ENCODE results near the gene CYP4F8. TPM values are rescaled to one million over a fixed set of nuclear protein-coding genes. Genes with fewer than 3 reads are reported as not detected.

Gene CYP4F8
- total and polyA plus RNA-seq, 10 donors = not detected

DNA sequence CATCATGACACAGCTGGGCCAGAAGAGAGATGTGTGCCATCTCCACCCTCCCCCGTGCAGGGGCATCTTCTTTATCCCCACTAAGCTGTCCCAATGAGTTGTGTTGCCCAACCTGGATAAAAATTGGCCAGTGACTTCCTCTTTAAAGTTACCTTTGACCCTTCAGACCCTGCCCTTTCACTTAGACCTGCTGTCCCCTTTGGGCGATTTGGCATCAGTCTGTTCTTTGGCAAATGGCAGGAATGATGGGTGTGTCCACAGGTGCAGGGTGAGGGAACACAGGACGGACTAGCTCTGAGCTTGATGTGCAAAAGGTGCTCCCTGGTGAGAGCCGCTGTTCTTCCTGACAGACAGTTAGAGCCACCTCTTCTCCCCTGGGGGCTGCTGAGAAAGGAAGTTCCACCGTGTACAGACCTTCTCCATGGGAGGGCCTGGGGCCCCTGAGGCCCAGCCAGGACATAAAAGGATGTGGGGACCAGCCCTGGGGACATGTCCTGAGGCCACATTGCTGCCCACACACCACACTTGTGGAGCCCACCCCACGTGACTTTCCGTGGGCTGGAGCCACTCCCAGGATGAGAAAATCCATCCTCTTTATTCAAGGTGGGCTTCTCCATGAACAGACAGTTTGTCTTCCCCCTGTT lies 1.7 kb downstream of the CYP4F8 start:
- TF ChIP-seq, protein P1, sequence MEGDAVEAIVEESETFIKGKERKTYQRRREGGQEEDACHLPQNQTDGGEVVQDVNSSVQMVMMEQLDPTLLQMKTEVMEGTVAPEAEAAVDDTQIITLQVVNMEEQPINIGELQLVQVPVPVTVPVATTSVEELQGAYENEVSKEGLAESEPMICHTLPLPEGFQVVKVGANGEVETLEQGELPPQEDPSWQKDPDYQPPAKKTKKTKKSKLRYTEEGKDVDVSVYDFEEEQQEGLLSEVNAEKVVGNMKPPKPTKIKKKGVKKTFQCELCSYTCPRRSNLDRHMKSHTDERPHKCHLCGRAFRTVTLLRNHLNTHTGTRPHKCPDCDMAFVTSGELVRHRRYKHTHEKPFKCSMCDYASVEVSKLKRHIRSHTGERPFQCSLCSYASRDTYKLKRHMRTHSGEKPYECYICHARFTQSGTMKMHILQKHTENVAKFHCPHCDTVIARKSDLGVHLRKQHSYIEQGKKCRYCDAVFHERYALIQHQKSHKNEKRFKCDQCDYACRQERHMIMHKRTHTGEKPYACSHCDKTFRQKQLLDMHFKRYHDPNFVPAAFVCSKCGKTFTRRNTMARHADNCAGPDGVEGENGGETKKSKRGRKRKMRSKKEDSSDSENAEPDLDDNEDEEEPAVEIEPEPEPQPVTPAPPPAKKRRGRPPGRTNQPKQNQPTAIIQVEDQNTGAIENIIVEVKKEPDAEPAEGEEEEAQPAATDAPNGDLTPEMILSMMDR (IDR thresholded peaks at IDR 0.05 in 8 of 11, conservative IDR thresholded peaks at IDR 0.05 in 3 of 11) = no peak
- TF ChIP-seq POLR2A (IDR thresholded peaks at IDR 0.05) = no peak
- TF ChIP-seq POLR2AphosphoS5 (IDR thresholded peaks at IDR 0.05) = no peak
- 37 to 61% (median 46%) methylated on average over 6 to 7 of the region's 7 CpGs for WGBS, 5 donors
- H3K36me3 ChIP-seq = no peaks in the 10 kb centered on the region
- H3K4me3 ChIP-seq = no peak overlapping the region
- intact Hi-C loops (cut with DNase I; ENCODE audit: low total_unique reads) = no loop called here
- no peak for DNase-seq
- H3K27ac ChIP-seq = no peak overlapping the region
- no peaks in the 10 kb centered on the region for H3K4me1 ChIP-seq
- H3K27me3 ChIP-seq (replicated peaks in 1 of 7) = peaks cover 0 to 57% (median 0%) of the 10 kb centered on the region in 7 donors
- H3K9me3 ChIP-seq = no peaks in the 10 kb centered on the region

DNA sequence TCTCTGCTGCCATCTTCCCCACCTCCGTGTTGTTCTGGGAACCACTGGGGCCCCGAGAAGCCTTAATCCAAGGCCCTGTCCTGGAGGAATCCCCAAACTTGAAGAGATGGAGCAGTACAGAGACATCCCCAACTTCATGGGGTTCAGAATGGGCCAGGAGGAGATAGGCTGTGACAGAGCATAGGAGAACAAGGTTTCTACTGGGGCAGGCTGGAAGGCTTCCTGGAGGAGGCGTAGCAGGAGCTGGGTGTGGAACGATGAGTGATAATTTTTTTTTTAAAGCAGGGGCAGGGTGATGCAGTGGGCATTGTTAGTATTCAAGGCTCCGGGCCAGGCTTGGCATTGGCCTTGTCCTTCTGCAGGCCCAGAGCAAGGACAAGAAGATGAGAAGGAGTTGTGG lies 3.3 kb downstream of the CYP4F8 start:
- no peak for DNase-seq
- peaks cover 0 to 12% (median 0%) of the 10 kb centered on the region in 6 donors for H3K4me1 ChIP-seq
- no peaks in the 10 kb centered on the region for H3K9me3 ChIP-seq
- intact Hi-C loops (cut with DNase I; ENCODE audit: low total_unique reads) = no loop called here
- peaks cover 0 to 69% (median 0%) of the 10 kb centered on the region in 7 donors for H3K27me3 ChIP-seq (replicated peaks in 1 of 7)
- no peak overlapping the region for H3K27ac ChIP-seq
- WGBS, 5 donors = 68 to 87% (median 76%) methylated on average over 4 to 5 of the region's 5 CpGs
- TF ChIP-seq POLR2AphosphoS5 (IDR thresholded peaks at IDR 0.05) (no peak), POLR2A (IDR thresholded peaks at IDR 0.05) (no peak)
- TF ChIP-seq, protein P1 (IDR thresholded peaks at IDR 0.05 in 8 of 11, conservative IDR thresholded peaks at IDR 0.05 in 3 of 11) = no peak
- no peak overlapping the region for H3K4me3 ChIP-seq
- H3K36me3 ChIP-seq = no peaks in the 10 kb centered on the region

DNA sequence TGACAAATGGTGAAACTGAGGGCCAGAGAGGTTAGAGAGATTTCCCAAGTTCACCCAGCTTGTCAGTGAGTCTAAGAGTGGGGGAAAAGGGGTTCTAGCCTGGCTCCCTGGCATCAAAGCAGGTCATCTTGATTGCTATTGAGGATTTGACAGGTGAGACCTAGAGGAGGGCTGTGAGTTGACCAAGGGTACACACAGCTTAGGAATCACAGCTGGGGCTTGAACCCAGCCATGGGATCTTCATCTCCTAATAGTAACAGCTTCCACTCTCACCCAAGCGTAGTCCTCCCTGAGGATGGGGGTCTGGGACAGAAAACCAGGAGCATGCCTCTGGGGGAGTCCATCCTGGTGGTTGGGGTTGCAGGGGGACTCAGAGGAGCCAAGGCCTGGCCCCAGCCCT lies 6.8 kb downstream of the CYP4F8 start:
- DNase-seq = no peak
- Histone ChIP-seq H3K9me3 (no peaks in the 10 kb centered on the region), H3K4me1 (peaks cover 0 to 12% (median 0%) of the 10 kb centered on the region in 6 donors), H3K27ac (no peak overlapping the region), H3K4me3 (no peak overlapping the region), H3K27me3 (replicated peaks in 1 of 7) (peaks cover 0 to 60% (median 0%) of the 10 kb centered on the region in 7 donors), H3K36me3 (no peaks in the 10 kb centered on the region)
- intact Hi-C loops (cut with DNase I; ENCODE audit: low total_unique reads) = no loop called here
- 33 to 100% (median 75%) methylated on average over 1 of the region's 1 CpG for WGBS, 5 donors
- TF ChIP-seq POLR2A (IDR thresholded peaks at IDR 0.05) (no peak), POLR2AphosphoS5 (IDR thresholded peaks at IDR 0.05) (no peak)
- TF ChIP-seq, protein P1 (IDR thresholded peaks at IDR 0.05 in 8 of 11, conservative IDR thresholded peaks at IDR 0.05 in 3 of 11) = no peak

DNA sequence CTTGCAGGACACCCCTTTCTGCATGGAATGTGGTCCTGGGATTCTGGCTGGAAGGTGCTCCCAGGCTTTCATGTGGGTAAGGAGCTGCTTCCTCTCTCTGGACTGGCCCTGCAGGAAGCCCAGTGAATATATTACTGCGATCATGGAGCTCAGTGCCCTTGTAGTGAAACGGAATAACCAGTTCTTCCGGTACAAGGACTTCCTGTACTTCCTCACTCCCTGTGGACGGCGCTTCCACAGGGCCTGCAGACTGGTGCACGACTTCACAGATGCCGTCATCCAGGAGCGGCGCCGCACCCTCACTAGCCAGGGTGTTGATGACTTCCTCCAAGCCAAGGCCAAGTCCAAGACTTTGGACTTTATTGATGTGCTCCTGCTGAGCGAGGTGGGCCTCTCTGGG lies 8.0 kb downstream of the CYP4F8 start:
- Histone ChIP-seq H3K4me3 (no peak overlapping the region), H3K27me3 (replicated peaks in 1 of 7) (peaks cover 0 to 54% (median 0%) of the 10 kb centered on the region in 7 donors), H3K27ac (no peak overlapping the region), H3K9me3 (no peaks in the 10 kb centered on the region), H3K36me3 (no peaks in the 10 kb centered on the region), H3K4me1 (peaks cover 0 to 12% (median 0%) of the 10 kb centered on the region in 6 donors)
- intact Hi-C loops (cut with DNase I; ENCODE audit: low total_unique reads) = no loop called here
- DNase-seq = no peak
- WGBS, 5 donors = 54 to 60% (median 58%) methylated on average over 10 to 11 of the region's 11 CpGs
- TF ChIP-seq POLR2A (IDR thresholded peaks at IDR 0.05) (no peak), POLR2AphosphoS5 (IDR thresholded peaks at IDR 0.05) (peak in 1 of 3 donors; percentile 26)
- TF ChIP-seq, protein P1 (IDR thresholded peaks at IDR 0.05 in 8 of 11, conservative IDR thresholded peaks at IDR 0.05 in 3 of 11) = no peak

Measured in spleen (tissue), 11 donors.